Stimulated activated CD4-positive, alpha-beta T cell treated with anti-CD3 and anti-CD28 coated beads, Interleukin-15, amount 100 ng/mL, for 24 hours (primary cell): ENCODE results near the gene STRIP1.

ENCODE experiments used
- DNase-seq: peaks from one replicate; pipeline ENCODE4 v3.0.0-alpha.2; 2020

Gene STRIP1, protein sequence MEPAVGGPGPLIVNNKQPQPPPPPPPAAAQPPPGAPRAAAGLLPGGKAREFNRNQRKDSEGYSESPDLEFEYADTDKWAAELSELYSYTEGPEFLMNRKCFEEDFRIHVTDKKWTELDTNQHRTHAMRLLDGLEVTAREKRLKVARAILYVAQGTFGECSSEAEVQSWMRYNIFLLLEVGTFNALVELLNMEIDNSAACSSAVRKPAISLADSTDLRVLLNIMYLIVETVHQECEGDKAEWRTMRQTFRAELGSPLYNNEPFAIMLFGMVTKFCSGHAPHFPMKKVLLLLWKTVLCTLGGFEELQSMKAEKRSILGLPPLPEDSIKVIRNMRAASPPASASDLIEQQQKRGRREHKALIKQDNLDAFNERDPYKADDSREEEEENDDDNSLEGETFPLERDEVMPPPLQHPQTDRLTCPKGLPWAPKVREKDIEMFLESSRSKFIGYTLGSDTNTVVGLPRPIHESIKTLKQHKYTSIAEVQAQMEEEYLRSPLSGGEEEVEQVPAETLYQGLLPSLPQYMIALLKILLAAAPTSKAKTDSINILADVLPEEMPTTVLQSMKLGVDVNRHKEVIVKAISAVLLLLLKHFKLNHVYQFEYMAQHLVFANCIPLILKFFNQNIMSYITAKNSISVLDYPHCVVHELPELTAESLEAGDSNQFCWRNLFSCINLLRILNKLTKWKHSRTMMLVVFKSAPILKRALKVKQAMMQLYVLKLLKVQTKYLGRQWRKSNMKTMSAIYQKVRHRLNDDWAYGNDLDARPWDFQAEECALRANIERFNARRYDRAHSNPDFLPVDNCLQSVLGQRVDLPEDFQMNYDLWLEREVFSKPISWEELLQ

GRCh38 chr1:110034451-110035235, at the start of gene STRIP1:
Gene STRIP1, plus strand, starts transcription at chr1:110034624. Its CDS starts 14 bp downstream, at chr1:110034638.
- DNase-seq: peak; percentile 93

DNA sequence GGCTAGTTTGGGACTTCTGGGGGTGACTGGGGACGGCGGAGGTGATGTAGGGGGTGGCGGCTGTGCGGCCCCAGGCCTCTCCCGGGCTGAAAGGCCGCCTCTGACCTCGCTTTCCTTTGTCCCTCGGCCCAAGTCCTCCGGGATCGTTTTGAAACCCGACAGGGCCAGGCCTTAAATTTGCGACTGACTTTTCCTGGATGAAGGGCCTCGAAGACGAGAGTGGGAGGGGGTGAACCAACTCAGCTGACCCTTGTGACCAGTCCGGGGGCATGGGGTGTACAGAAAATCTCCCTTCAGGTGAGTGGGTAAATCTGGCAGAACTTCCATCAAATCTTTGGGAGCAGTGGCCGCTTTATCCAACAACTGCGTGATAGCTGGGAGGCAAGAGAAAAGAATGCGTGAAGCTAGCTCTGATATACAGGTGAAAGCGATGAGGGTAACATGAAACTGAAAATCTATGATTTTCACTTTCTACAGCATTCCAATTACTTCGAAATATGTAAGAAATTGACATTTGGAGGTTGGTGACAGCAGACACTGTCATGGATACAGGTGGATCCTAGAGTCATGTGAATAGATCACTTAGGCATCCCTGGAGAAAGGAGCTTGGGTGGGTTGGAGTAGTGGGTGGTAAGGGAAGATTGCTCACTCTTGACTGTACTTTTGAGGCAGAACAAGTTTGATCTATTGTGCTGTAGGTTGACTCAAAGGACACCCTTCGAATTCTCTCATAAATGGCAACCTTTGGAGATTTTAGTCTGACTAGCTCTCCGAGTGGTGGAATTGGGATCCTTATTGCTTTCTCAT, 49.0 kb upstream of the STRIP1 start:
- DNase-seq: no peak

DNA sequence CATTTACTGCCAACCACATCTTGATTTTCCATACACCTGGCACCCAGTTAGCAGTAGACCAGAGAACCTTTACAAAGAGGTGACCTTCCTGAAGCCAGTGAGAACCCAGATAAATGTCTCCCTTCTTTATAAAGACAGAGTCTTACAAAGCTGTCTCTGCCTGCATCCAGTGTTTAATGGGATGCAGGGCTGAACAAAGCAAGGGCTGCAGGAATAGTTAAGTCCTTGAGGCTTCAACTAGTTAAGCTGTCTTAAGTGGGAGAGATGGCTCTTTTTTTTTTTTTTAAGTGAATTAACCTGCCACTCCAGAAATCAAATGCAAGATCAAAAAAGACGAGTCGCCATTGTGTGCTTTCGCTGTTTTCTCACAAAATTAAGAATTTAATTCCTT, 48.4 kb upstream of the STRIP1 start:
- DNase-seq: no peak

GRCh38 chr1:109988349-109988914, 46.0 kb upstream of the STRIP1 start:
- no peak for DNase-seq

GRCh38 chr1:109989506-109990301, 44.7 kb upstream of the STRIP1 start:
- no peak for DNase-seq

- no peak for DNase-seq
Measured at GRCh38 chr1:109990302-109990653, 44.1 kb upstream of the STRIP1 start.

GRCh38 chr1:109991400-109991925, 43.0 kb upstream of the STRIP1 start:
- DNase-seq: no peak

DNA sequence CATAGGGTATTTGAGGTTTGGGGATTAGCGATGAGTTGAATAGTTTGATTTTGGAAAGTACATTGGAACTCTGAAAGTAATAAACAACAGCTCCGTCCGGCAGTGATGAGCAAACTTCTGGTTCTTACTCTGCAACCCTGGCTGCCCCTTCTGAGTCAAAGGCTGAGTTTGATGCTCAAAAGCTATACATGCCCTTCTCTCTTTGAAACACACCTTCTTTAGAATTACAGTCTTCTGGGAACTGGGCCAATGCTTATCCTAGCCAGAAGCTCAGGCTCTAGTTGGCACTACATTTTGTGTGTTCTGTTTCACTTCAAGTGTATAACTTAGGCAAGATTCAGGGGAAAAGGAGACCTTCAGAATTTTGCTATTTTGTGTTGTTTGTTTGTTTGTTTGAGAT, 40.5 kb upstream of the STRIP1 start:
- DNase-seq: no peak

- DNase-seq: no peak
Measured at GRCh38 chr1:109994654-109995053, 39.8 kb upstream of the STRIP1 start.

- DNase-seq: no peak
Measured at GRCh38 chr1:109995536-109995935, 38.9 kb upstream of the STRIP1 start.

DNA sequence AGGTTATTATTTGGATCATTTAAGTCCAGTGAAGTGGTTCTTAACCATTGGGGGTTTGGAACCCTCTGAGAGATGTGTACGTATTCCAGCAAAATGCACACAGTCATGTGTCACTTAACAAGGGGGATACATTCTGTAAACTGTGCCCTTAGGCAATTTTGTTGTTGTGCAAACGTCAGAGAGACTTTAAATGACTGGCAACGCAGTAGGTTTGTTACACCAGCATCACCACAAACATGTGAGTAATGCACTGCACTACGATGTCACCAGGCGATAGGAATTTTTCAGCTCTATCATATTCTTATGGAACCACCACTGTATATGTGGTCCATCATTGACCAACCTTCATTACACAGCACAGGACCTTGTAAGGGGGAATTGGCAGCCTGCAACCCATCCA, 37.9 kb upstream of the STRIP1 start:
- no peak for DNase-seq

DNA sequence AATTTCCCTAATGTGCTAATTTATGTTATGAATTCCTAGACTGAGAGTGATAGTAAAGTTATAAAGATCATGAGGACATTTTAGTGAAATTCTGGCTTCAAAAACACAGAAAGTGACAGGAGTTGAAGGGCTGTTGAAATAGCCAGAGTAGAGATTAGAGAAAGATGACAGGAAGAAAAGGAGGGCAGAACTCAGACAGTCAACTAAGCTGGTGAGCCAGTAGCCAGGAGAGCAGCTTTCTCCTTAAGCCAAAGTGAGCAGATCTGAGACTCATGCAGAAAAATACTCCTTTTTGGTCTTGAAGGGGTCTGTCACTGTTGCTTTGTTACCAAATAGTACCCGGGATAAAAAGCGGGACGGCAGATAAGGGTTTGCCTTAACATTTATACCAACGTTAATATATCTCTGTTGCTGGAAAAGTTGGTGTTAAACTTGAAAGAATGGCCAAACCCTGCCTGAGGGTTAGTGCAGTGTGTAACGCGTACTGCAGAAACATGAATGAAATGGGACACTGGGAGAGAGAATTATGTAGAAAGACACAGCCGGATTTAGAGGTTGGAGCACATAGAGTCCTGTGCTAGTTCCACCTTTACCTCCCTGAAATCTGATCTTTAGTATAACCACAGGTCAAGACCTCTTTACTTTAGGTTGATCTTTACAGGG, 37.1 kb upstream of the STRIP1 start:
- no peak for DNase-seq

DNA sequence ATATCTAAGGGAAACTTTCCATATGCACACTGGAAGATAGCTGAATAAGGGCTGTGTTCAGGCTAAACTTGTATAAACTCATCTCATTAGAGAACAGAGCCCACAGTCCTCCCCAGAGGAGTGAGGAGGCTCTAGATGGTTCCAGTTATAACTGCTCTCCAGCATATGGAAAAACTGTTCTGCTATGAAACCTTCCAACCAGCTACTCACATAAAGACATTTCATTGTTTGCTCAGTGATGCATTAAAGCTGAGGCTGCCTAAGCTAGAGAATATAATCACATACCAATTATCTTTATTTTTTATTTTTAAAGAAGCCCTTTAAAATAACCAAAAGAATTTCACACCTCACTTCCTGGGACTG, 36.6 kb upstream of the STRIP1 start:
- DNase-seq: no peak

- no peak for DNase-seq
Measured at GRCh38 chr1:110002695-110003094, 31.7 kb upstream of the STRIP1 start.

DNA sequence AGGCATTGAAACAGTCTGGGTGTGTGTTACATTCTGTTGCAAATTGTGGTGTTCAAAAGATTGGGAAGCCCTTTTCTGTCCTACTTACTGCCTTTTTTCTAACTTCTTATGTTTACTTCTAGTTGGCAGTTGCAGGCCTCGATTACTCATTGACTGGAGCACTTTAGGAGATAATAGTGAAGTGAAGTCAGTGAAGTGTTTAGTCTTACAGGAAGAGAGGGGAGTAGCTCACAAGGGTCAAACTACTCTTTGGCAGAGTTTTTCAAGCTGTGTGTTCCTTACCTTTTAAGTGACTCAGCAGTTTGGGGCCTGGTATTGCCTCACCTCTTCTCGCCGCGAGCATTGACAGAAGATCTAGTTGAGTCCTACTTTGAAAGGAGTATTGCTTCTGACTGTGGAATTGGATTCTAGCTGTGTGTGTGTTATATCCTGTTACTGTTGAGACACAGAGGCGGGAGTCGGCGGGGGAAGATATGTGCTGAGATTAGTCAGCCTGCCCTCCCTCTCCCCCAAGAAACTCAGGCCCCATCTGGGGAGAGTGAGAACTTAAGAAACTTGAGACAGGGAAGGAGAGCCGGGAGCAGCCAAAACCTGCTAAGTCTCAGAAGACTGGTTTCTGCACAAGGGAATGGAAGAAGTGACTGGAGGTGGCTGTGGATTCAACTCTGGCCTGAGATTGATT, 30.5 kb upstream of the STRIP1 start:
- DNase-seq: peak; percentile 66

DNA sequence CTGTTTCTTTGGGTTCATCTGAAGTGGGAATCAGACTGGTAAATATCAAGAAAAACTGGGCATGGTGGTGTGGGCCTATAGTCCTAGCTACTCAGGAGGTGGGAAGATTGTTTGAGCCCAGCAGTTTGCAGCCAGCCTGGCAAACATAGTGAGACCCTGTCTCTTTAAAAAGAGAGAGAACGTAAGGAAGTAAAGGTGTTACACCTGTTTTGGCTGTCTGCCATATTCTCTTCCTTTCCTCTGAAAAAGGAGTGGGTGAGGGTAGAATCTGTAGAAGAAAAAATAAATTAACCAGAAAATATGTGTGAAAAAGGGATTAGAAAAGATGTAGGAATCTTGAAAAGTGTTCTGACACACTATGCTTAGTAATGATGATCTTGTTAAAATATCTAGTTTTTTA, 29.8 kb upstream of the STRIP1 start:
- DNase-seq: no peak

- no peak for DNase-seq
Measured at GRCh38 chr1:110005971-110006370, 28.5 kb upstream of the STRIP1 start.

- DNase-seq: no peak
Measured at GRCh38 chr1:110006516-110006915, 27.9 kb upstream of the STRIP1 start.

DNA sequence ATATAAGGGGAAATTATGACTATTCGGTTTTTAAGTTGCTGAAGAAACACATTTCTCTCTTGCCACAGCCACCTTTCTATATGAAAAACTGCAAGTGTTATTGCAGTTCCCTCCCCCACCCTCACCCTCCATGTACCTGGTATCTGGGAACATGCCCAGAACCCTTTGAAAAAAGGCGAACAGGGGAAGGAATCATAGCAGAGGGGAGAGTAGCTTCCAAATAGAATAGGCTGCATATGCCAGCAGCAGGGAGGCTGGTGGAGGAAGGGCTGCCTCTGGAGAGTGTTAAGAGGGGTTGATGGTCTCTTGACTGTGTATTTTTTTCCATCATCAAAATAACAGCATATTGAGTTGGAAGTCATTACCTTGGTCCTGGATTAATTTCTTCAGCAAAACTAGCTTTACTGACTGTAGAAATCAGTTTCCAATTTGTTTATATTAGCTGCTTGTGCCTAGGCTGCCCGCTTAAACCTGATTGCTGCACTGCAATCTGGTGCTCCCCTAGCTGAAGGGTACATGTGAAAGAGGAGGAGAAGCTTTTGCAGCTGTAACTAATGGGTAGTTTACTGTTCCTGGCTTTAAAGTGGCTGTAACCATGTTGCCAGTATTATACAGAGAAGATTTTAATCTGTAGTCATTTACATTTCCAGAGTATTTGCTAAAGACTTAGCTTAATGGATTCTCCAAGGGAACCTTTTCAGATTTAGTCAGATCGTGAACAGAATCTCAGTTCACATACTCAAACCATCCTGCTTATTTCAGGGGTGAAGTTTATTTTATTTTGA, 27.2 kb upstream of the STRIP1 start:
- no peak for DNase-seq
